Tongue (tissue), 2 donors: Measurements from ENCODE around the gene UEVLD. TPM values are rescaled to one million over a fixed set of nuclear protein-coding genes. Genes with fewer than 3 reads are reported as not detected.
A peak's percentile ranks its signal among the peaks of the same experiment; 100 is the strongest.

Experiments
- DNase-seq: peaks from one replicate; pipeline ENCODE4 v3.0.0-alpha.2; 2015
- total RNA-seq: library from RNA; depleted of rRNA; stranded (reverse); fragments of >200 nt; gene quantifications from one replicate; pipeline ENCODE4 v1.2.3, GENCODE V29; 2014

The UEVLD gene
- total RNA-seq, 1 donor from 2014 or later, result 26.5 TPM

- no peak for DNase-seq
These were observed 90.5 kb downstream of the UEVLD start for GRCh38 chr11:18498039-18498438.

DNA sequence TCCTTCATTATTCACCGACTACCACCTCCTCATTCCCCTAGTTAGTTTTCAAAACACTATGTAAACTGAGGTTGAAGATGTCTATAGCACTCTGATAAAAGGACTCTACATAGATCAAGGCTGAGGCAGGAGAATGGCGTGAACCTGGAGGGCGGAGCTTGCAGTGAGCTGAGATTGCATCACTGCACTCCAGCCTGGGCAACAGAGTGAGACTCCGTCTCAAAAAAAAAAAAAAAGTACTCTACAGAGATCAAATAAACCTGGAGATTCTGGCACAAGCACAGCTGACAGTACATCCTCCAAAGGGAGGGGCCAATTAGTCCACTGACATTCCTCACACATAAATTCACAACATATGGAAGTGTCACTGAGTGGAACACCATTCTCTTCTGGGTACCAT is 92.8 kb downstream of the UEVLD start:
- no peak for DNase-seq

DNA sequence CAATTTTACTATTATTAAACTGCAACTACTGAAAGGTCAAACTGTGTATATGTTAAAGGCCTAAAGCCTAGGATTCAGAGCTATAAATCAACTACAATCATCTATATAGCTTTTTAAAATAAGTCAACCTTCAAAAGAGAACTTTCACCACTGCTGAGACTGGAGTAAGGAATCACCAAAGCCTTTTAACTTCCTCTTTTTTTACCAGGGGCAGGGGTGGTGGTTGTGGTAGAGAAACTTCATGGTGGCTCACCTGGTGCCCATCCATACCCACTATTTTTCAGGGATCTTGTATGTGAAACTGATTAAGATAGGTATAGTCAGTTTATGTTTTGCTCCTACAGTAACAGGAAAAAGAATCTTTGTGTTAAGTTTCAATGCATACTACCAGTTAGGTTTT is 93.3 kb downstream of the UEVLD start:
- DNase-seq, result no peak

DNA sequence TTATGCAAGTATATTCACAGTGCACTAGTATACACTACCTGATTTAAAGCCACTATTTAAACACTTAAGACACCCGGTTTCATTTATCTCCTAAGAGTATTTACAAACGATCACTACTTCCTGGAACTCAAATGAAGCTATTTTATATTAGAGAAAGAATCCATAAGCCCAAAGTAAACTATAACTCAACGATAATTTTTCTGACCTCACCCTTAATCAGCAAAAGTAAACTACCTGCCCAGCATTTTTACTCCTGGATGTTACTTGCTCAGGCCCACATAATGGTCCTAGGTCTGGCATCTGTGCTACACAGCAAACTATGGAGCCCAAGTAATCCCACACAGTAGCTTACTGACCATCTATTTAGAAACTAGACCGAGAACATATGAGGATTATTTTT is 95.2 kb downstream of the UEVLD start:
- peak; percentile 3 for DNase-seq

GRCh38 chr11:18492888-18493287 is 95.6 kb downstream of the UEVLD start:
- DNase-seq, result peak; percentile 3

DNA sequence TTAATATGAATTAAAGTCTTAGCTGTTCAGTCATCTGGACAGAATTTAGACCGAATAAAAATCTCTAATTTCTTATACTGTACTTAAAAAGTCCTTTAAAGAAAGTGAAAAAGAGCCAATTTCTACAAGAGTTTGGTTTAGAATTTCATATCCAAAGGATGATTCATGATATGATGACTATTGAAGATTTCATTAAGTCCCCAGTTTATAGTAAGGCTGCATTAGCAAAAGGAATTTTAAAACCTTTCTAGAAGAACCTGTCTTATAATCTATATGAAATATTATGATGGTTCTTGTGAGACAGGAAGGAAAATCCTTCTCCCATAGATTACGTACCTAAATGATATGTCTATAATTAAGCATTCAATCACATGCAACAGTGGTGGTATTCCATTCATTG is 96.6 kb downstream of the UEVLD start:
- DNase-seq, result no peak

DNA sequence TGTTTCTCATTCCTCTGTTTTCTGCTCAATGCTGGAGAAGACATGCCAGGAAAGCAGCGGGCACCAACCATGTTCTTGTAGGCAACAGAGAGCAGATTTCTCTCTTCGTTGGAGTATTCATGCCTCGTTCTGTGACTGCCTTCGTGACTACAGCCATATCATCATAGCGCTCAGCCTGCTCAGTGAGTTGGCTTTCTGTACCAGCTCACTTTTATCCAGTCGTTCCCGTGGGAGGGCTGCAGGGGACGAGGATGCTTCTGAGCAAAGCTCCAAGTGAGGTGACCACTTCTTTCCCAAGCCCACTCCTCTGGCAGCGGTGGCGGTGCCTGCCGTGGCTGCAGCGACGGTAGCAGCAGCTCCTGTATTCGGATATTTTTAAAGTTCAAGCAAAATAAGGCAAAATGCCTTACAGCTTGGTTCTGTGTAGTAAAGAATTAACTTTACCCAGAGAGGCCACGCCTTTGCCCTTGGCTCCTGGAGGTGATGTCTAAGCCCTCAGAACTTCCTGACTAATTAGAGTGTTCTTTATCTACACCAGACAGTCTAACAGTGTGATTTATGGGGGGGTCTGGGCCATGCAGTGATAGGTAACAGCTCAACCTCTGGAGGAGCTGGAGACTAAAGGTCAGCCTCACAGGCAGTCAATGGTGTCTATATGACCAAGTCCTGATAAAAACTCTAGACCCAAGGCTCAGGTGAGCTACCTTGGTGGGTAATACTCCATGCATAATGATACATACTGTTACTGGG is 97.6 kb downstream of the UEVLD start:
- no peak for DNase-seq

DNA sequence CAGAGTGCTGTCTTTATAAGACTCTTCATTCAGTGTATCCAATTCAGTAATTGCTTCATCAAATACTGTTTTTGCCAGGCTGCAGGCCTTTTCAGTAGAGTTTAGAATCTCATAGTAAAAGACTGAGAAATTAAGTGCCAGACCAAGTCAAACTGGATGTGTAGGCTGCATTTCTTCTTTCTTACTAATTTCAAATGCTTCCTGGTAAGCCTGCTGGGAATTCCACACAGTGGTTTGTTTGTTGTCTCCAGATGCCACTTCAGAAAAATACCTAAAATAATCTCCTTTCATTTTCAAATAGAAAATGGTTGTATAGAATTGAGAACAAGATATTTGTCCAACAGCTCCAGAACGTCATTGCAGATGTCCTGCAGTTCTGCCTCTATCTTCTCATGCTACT is 98.2 kb downstream of the UEVLD start:
- DNase-seq, result no peak

DNA sequence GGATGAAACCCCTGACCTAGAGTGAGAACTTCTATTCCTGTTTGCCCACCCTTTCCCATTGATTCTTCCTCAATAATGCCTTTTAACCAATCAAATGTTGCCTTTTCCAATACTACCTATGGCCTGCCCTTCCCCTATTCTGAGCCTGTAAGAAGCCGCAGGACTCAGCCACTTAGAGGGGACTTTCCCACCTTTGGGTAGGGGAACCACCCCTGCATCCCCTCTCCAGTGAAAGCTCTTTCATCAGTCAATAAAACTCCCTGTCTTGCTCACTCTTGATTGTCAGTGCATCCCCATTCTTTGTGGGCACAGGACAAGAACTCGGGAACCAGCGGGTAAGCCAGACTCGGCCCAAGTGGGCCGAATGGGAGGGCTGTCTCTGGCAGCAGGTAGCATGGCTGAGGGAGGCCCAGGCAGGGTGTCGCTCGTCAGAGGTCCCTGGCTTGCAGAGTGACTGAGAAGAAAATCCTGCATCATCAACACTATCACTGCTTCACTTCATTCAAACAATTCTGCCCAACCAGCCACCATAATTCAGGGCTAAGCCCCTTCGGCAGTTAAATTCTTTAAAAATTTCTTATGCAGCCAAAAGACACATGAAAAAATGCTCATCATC is 102.5 kb downstream of the UEVLD start:
- no peak for DNase-seq

Other genes with a start within 250 kb of the UEVLD start
- 847 TPM for gene LDHA, start 194.2 kb downstream of the UEVLD start, total RNA-seq
- gene LDHC, start 176.4 kb downstream of the UEVLD start, total RNA-seq, result not detected
- gene LDHAL6A, start 132.9 kb downstream of the UEVLD start, total RNA-seq, result not detected
- gene TSG101, start 61.8 kb downstream of the UEVLD start, total RNA-seq, result 65.6 TPM
- not detected for gene MISFA, start 11.1 kb upstream of the UEVLD start, total RNA-seq
- gene SPTY2D1, start 45.6 kb upstream of the UEVLD start, total RNA-seq, result 26.6 TPM
- 1.0 TPM for gene TMEM86A, start 110.0 kb upstream of the UEVLD start, total RNA-seq
- gene IGSF22, start 137.5 kb upstream of the UEVLD start, total RNA-seq, result 6.2 TPM
- gene PTPN5, start 203.1 kb upstream of the UEVLD start, total RNA-seq, result 0.62 TPM